ENCODE data around the gene SCNM1. TPM values are rescaled to one million over a fixed set of nuclear protein-coding genes. Genes with fewer than 3 reads are reported as not detected.

Gene SCNM1
- total and polyA plus RNA-seq, 11 donors = 11.5 to 44.4 (median 18.4) TPM

GRCh38 chr1:151146412-151147131, 19.4 kb upstream of the SCNM1 start, which contains the start of gene SEMA6C:
Gene SEMA6C (minus strand): TSS chr1:151146631. CDS start chr1:151142621, 4,010 bp downstream.
- peak; percentile 93 to 95 (median 93) for ATAC-seq
- TF ChIP-seq CTCF (IDR thresholded peaks at IDR 0.05) = no peak
- TF ChIP-seq POLR2A (IDR thresholded peaks at IDR 0.05) = peak; percentile 94 to 97
- H3K9me3 ChIP-seq = no peaks in the 10 kb centered on the region
- intact Hi-C loops (cut with DNase I) = loop anchor here in 2 of 10 donors (2.0 to 10.0 kb wide), 3 partner anchors 18 to 139 kb away; partner anchors contain the start of genes LYSMD1 (in 1 of the 2), MINDY1 (in 1 of the 2) and PRUNE1 (in 1 of the 2)
- peak within 1 kb of the TSS; percentile 66 to 97 (median 84) for H3K4me3 ChIP-seq
- H3K36me3 ChIP-seq = peaks cover 0 to 10% (median 3%) of the 10 kb centered on the region in 9 donors
- peaks cover 13 to 53% (median 39%) of the 10 kb centered on the region in 12 donors for H3K4me1 ChIP-seq
- peak within 1 kb of the TSS; percentile 79 to 92 (median 87) for H3K27ac ChIP-seq
- peaks cover 0 to 5% (median 0%) of the 10 kb centered on the region in 9 donors for H3K27me3 ChIP-seq
- WGBS, 4 donors = 0 to 1% (median 0%) methylated on average over 36 to 61 of the region's 61 CpGs
- DNase-seq = peak; percentile 97 to 98 (median 98)

GRCh38 chr1:151147132-151147503, 18.8 kb upstream of the SCNM1 start:
- intact Hi-C loops (cut with DNase I) = loop anchor here in 2 of 10 donors (2.0 to 10.0 kb wide), 3 partner anchors 18 to 140 kb away; partner anchors contain the start of genes LYSMD1 (in 1 of the 2), MINDY1 (in 1 of the 2) and PRUNE1 (in 1 of the 2)
- TF ChIP-seq CTCF (IDR thresholded peaks at IDR 0.05) (no peak), POLR2A (IDR thresholded peaks at IDR 0.05) (no peak)
- Histone ChIP-seq H3K4me1 (peaks cover 13 to 47% (median 37%) of the 10 kb centered on the region in 12 donors), H3K4me3 (peak overlapping the region; percentile 66 to 97 (median 84)), H3K27ac (peak overlapping the region; percentile 0 to 92 (median 87)), H3K27me3 (peaks cover 0 to 5% (median 0%) of the 10 kb centered on the region in 9 donors), H3K9me3 (no peaks in the 10 kb centered on the region), H3K36me3 (peaks cover 0 to 6% (median 0%) of the 10 kb centered on the region in 9 donors)
- 2 to 12% (median 9%) methylated on average over 7 of the region's 7 CpGs for WGBS, 4 donors
- ATAC-seq (peak in 1 of 4 donors; percentile 0), DNase-seq (no peak)

- Histone ChIP-seq H3K36me3 (peaks cover 0 to under 1% (median 0%) of the 10 kb centered on the region in 9 donors), H3K9me3 (no peaks in the 10 kb centered on the region), H3K4me1 (peaks cover 11 to 42% (median 33%) of the 10 kb centered on the region in 12 donors), H3K27me3 (peaks cover 0 to 5% (median 0%) of the 10 kb centered on the region in 9 donors), H3K4me3 (peak overlapping the region in 2 of 12 donors; percentile 83 to 97), H3K27ac (peak overlapping the region in 9 of 12 donors; percentile 81 to 92 (median 89))
- intact Hi-C loops (cut with DNase I) = loop anchor here in 2 of 10 donors (2.0 to 10.0 kb wide), 3 partner anchors 17 to 140 kb away; partner anchors contain the start of genes LYSMD1 (in 1 of the 2), MINDY1 (in 1 of the 2) and PRUNE1 (in 1 of the 2)
- ATAC-seq (no peak), DNase-seq (no peak)
- TF ChIP-seq CTCF (IDR thresholded peaks at IDR 0.05) (no peak), POLR2A (IDR thresholded peaks at IDR 0.05) (no peak)
- 90 to 98% (median 93%) methylated on average over 2 of the region's 2 CpGs for WGBS, 4 donors
These were observed 18.3 kb upstream of the SCNM1 start for GRCh38 chr1:151147665-151148064.

- peaks cover 0 to 51% (median 41%) of the 10 kb centered on the region in 9 donors for H3K36me3 ChIP-seq
- H3K27me3 ChIP-seq = no peaks in the 10 kb centered on the region
- peak within 1 kb of the TSS in 9 of 12 donors; percentile 0 to 71 (median 39) for H3K4me3 ChIP-seq
- peak in 4 of 5 donors; percentile 52 to 61 (median 58) for DNase-seq
- peaks cover 0 to 40% (median 6%) of the 10 kb centered on the region in 12 donors for H3K4me1 ChIP-seq
- WGBS, 4 donors = 70 to 77% (median 72%) methylated on average over 4 of the region's 4 CpGs
- H3K27ac ChIP-seq = peak within 1 kb of the TSS in 5 of 12 donors; percentile 26 to 94 (median 39)
- no peaks in the 10 kb centered on the region for H3K9me3 ChIP-seq
- ATAC-seq = peak; percentile 45 to 76 (median 60)
- TF ChIP-seq POLR2A (IDR thresholded peaks at IDR 0.05) (no peak), CTCF (IDR thresholded peaks at IDR 0.05) (no peak)
- intact Hi-C loops (cut with DNase I) = loop anchor here in 9 of 10 donors (1.0 to 10.0 kb wide), 9 partner anchors 34 to 932 kb away; no protein-coding TSS in a partner anchor
These were observed 9.5 kb upstream of the SCNM1 start, which contains the start of gene TNFAIP8L2 for GRCh38 chr1:151156515-151156819. Gene TNFAIP8L2 (plus strand): TSS chr1:151156649. CDS start chr1:151158698, 2,049 bp downstream.

Data from heart left ventricle (tissue), 16 donors.